Parathyroid adenoma (tissue), 2 donors: ENCODE measurements around the gene CD247.

Experiments
- H2AFZ ChIP-seq: fragments of 300-600 bp; sonication (generic); one replicate; pipeline ENCODE4 v1.7.0; 2017; ENCODE audit warnings: antibody characterized with exemption, mild to moderate bottlenecking
- H3K27ac ChIP-seq: fragments of 300-600 bp; sonication (generic); one replicate; pipeline ENCODE4 v1.7.0; 2017
- H3K27me3 ChIP-seq: fragments of 300-600 bp; sonication (generic); one replicate; pipeline ENCODE4 v1.7.0; 2017; ENCODE audit warnings: low read length; ENCODE audit not compliant: control insufficient read depth, insufficient read depth
- H3K36me3 ChIP-seq: fragments of 300-600 bp; sonication (generic); one replicate; pipeline ENCODE4 v1.7.0; 2017; ENCODE audit warnings: low read length; ENCODE audit not compliant: control insufficient read depth, insufficient read depth
- H3K4me1 ChIP-seq: fragments of 300-600 bp; sonication (generic); one replicate; pipeline ENCODE4 v1.7.0; 2017; ENCODE audit warnings: control low read depth
- H3K4me2 ChIP-seq: fragments of 300-600 bp; sonication (generic); one replicate; pipeline ENCODE4 v1.7.0; 2017; ENCODE audit warnings: low read length
- H3K4me3 ChIP-seq: fragments of 300-600 bp; sonication (generic); one replicate; pipeline ENCODE4 v1.7.0; 2017; ENCODE audit warnings: low read depth, low read length
- H3K79me2 ChIP-seq: fragments of 300-600 bp; sonication (generic); one replicate; pipeline ENCODE4 v1.7.0; 2017; ENCODE audit warnings: control low read depth
- H3K9ac ChIP-seq: fragments of 300-600 bp; sonication (generic); one replicate; pipeline ENCODE4 v1.7.0; 2017; ENCODE audit warnings: mild to moderate bottlenecking
- H3K9me3 ChIP-seq: fragments of 300-600 bp; sonication (generic); one replicate; pipeline ENCODE4 v1.7.0; 2017; ENCODE audit warnings: low read length; ENCODE audit not compliant: control insufficient read depth
- CTCF ChIP-seq: fragments of 300-600 bp; sonication (generic); IDR thresholded peaks from one replicate; pipeline ENCODE4 v1.7.0; 2017; ENCODE audit warnings: antibody characterized with exemption, mild to moderate bottlenecking
- donor health status: primary hyperparathyroidism.

Gene CD247

GRCh38 chr1:167433884-167434283 is 84.4 kb downstream of the CD247 start:
- Histone ChIP-seq H3K27ac (no peak overlapping the region), H2AFZ (no peak overlapping the region), H3K9me3 (no peaks in the 10 kb centered on the region), H3K9ac (no peak overlapping the region), H3K36me3 (no peaks in the 10 kb centered on the region), H3K4me2 (no peak overlapping the region), H3K4me3 (no peak overlapping the region), H3K79me2 (no peaks in the 10 kb centered on the region), H3K27me3 (no peaks in the 10 kb centered on the region), H3K4me1 (no peaks in the 10 kb centered on the region)
- TF ChIP-seq CTCF = no peak

GRCh38 chr1:167432780-167433179 is 85.5 kb downstream of the CD247 start:
- Histone ChIP-seq H3K27ac (no peak overlapping the region), H3K9me3 (no peaks in the 10 kb centered on the region), H2AFZ (no peak overlapping the region), H3K4me3 (no peak overlapping the region), H3K36me3 (no peaks in the 10 kb centered on the region), H3K9ac (no peak overlapping the region), H3K27me3 (no peaks in the 10 kb centered on the region), H3K4me2 (no peak overlapping the region), H3K4me1 (no peaks in the 10 kb centered on the region), H3K79me2 (no peaks in the 10 kb centered on the region)
- TF ChIP-seq CTCF = no peak

- Histone ChIP-seq H3K27me3 (no peaks in the 10 kb centered on the region), H3K27ac (no peak overlapping the region), H3K4me1 (no peaks in the 10 kb centered on the region), H3K4me2 (no peak overlapping the region), H3K79me2 (no peaks in the 10 kb centered on the region), H2AFZ (no peak overlapping the region), H3K9me3 (no peaks in the 10 kb centered on the region), H3K4me3 (no peak overlapping the region), H3K9ac (no peak overlapping the region), H3K36me3 (no peaks in the 10 kb centered on the region)
- no peak for TF ChIP-seq CTCF
Measured at GRCh38 chr1:167431909-167432650, 86.2 kb downstream of the CD247 start.

GRCh38 chr1:167431261-167431908 is 86.9 kb downstream of the CD247 start:
- no peak overlapping the region for H3K4me2 ChIP-seq
- H2AFZ ChIP-seq = no peak overlapping the region
- no peak overlapping the region for H3K27ac ChIP-seq
- no peaks in the 10 kb centered on the region for H3K4me1 ChIP-seq
- no peaks in the 10 kb centered on the region for H3K36me3 ChIP-seq
- H3K79me2 ChIP-seq = no peaks in the 10 kb centered on the region
- no peak overlapping the region for H3K9ac ChIP-seq
- TF ChIP-seq CTCF = no peak
- H3K27me3 ChIP-seq = no peaks in the 10 kb centered on the region
- H3K4me3 ChIP-seq = no peak overlapping the region
- no peaks in the 10 kb centered on the region for H3K9me3 ChIP-seq

GRCh38 chr1:167430849-167431242 is 87.5 kb downstream of the CD247 start:
- Histone ChIP-seq H3K4me3 (no peak overlapping the region), H3K4me1 (no peaks in the 10 kb centered on the region), H3K9me3 (no peaks in the 10 kb centered on the region), H3K4me2 (no peak overlapping the region), H3K36me3 (no peaks in the 10 kb centered on the region), H3K9ac (no peak overlapping the region), H3K27me3 (no peaks in the 10 kb centered on the region), H3K27ac (no peak overlapping the region), H2AFZ (no peak overlapping the region), H3K79me2 (no peaks in the 10 kb centered on the region)
- no peak for TF ChIP-seq CTCF
